OCI-LY1 (cell line): ENCODE results near the gene ZNF878.

Experiments
- H2AFZ ChIP-seq: fragments of 200-600 bp; sonication (generic), shearing (Covaris generic); 2 replicates; pipeline ENCODE4 v1.6.0; 2014; ENCODE audit warnings: antibody characterized with exemption, mild to moderate bottlenecking, low read length
- H3F3A ChIP-seq: fragments of 200-600 bp; sonication (generic), shearing (Covaris generic); 2 replicates; pipeline ENCODE4 v1.6.0; 2014; ENCODE audit warnings: mild to moderate bottlenecking, antibody characterized with exemption, low read length, moderate library complexity; ENCODE audit not compliant: insufficient read depth
- H3K27ac ChIP-seq: fragments of 200-600 bp; sonication (generic); 2 replicates; pipeline ENCODE4 v1.5.1; 2014; ENCODE audit warnings: low read length, mixed run types, mild to moderate bottlenecking, low read depth; ENCODE audit not compliant: poor library complexity, severe bottlenecking
- H3K27me3 ChIP-seq: fragments of 200-600 bp; sonication (generic); 2 replicates; pipeline ENCODE4 v1.6.0; 2014; ENCODE audit warnings: antibody characterized with exemption, mild to moderate bottlenecking, low read length, moderate library complexity; ENCODE audit not compliant: insufficient read depth
- H3K36me3 ChIP-seq: fragments of 200-600 bp; sonication (generic); 2 replicates; pipeline ENCODE4 v1.6.1; 2014; ENCODE audit warnings: mild to moderate bottlenecking, antibody characterized with exemption, low read length, moderate library complexity, mixed read lengths; ENCODE audit not compliant: insufficient read depth
- H3K4me1 ChIP-seq: fragments of 200-600 bp; sonication (generic); 2 replicates; pipeline ENCODE4 v1.5.1; 2014; ENCODE audit warnings: mild to moderate bottlenecking, low read length, moderate library complexity; ENCODE audit not compliant: insufficient read depth, severe bottlenecking
- H3K4me2 ChIP-seq: fragments of 200-600 bp; sonication (generic), shearing (Covaris generic); 2 replicates; pipeline ENCODE4 v1.6.1; 2014; ENCODE audit warnings: low read length
- H3K4me3 ChIP-seq: fragments of 200-600 bp; sonication (generic); 2 replicates; pipeline ENCODE4 v1.5.1; 2014; ENCODE audit warnings: low read length, low read depth, mild to moderate bottlenecking, mixed read lengths; ENCODE audit not compliant: poor library complexity, severe bottlenecking
- H3K79me2 ChIP-seq: fragments of 200-600 bp; shearing (Covaris generic); 2 replicates; pipeline ENCODE4 v1.6.1; 2016; ENCODE audit warnings: mixed run types, low read length, mixed read lengths; ENCODE audit not compliant: insufficient read depth
- H3K9ac ChIP-seq: fragments of 200-600 bp; sonication (generic), shearing (Covaris generic); 2 replicates; pipeline ENCODE4 v1.6.1; 2014; ENCODE audit warnings: mild to moderate bottlenecking, low read length, mixed read lengths
- H3K9me2 ChIP-seq: fragments of 200-600 bp; sonication (generic), shearing (Covaris generic); 2 replicates; pipeline ENCODE4 v1.6.1; 2014; ENCODE audit warnings: low read depth, mild to moderate bottlenecking, low read length, mixed read lengths
- H3K9me3 ChIP-seq: fragments of 200-600 bp; shearing (Covaris generic); 2 replicates; pipeline ENCODE4 v1.6.1; 2014; ENCODE audit warnings: low read length, mixed read lengths
- H4K20me1 ChIP-seq: fragments of 200-600 bp; sonication (generic), shearing (Covaris generic); 2 replicates; pipeline ENCODE4 v1.6.0; 2016; ENCODE audit warnings: mild to moderate bottlenecking, low read length; ENCODE audit not compliant: insufficient read depth
- EZH2 ChIP-seq: fragments of 200-600 bp; sonication (generic), shearing (Covaris generic); IDR thresholded peaks from 2 replicates; pipeline ENCODE4 v1.8.0; 2017; ENCODE audit warnings: borderline replicate concordance, mixed run types, mild to moderate bottlenecking, antibody characterized with exemption, low read length, moderate library complexity, mixed read lengths
- TF ChIP-seq, protein P1 (sequence below): fragments of 200-600 bp; sonication (generic), shearing (Covaris generic); IDR thresholded peaks from 2 replicates; pipeline ENCODE4 v1.5.1; 2017; ENCODE audit warnings: mild to moderate bottlenecking, antibody characterized with exemption, low read length, moderate library complexity, mixed read lengths

The ZNF878 gene

DNA sequence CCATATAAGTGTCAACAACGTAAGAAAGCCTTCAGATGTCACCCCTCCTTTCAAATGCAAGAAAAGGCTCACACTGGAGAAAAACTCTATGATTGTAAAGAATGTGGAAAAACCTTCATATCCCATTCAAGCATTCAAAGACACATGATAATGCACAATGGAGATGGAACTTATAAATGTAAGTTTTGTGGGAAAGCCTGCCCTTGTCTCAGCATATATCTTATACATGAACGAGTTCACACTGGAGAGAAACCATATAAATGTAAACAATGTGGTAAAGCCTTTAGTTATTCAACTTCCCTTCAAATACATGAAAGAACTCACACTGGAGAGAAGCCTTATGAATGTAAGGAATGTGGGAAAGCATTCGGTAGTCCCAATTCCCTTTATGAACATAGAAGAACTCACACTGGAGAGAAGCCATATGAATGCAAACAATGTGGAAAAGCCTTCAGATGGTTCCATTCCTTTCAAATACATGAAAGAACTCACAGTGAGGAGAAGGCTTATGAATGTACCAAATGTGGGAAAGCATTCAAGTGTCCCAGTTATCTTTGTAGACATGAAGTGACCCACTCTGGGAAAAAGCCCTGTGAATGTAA, 22.9 kb upstream of the ZNF878 start:
- H3K36me3 ChIP-seq: peaks cover 71% of the 10 kb centered on the region

DNA sequence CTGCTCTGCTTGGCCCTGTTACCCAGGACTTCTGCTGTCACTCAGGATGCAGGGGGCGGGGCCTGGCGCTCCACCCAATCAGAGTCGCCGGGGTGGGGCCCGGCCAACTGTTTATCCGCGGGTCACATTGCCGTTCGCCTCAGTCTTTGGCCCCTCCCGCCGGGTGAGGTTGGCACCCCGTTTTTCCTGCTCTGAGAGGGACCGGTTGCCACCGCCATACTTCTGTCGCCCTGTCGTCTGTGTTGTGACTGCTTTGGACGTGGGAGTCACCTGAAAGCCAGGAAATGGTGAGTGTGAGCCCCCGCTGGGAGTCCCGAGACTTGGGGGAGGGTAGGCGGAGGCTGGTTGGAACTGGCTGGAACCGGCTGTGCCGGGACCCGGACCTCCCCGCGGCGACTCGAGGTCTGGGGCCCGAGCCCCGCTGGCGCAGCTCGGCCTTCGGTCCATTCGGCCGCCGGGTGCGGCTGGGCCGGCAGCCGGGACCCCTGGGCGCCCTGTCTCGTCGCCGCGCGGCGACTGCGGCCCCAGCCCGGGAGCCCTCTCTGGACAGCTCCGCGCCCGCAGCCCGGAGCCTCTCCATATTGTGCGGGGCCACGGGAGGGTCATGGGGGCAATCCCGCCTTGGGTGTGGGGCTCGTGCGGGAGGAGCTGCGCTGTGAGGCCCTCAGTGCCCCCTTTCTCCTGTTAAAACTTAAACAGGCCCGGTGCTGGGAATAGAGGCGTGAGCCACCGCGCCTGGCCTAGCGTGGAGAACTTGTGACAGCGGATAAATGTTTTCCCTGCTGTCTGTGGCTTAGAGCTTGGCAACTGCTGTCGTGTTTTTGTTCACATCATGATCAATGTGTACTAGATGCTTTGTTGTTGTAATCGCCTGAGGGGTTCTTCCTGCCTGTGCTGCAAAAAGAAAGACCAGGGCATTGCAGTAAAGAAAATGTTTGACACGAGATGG, 12.1 kb upstream of the ZNF878 start, which contains the start of gene ZNF844:
Gene ZNF844 (plus strand): TSS at position 142 of the 949 bp plus-strand sequence. CDS start 143 bp downstream, at position 285.
- TF ChIP-seq EZH2: no peak
- TF ChIP-seq, protein P1, sequence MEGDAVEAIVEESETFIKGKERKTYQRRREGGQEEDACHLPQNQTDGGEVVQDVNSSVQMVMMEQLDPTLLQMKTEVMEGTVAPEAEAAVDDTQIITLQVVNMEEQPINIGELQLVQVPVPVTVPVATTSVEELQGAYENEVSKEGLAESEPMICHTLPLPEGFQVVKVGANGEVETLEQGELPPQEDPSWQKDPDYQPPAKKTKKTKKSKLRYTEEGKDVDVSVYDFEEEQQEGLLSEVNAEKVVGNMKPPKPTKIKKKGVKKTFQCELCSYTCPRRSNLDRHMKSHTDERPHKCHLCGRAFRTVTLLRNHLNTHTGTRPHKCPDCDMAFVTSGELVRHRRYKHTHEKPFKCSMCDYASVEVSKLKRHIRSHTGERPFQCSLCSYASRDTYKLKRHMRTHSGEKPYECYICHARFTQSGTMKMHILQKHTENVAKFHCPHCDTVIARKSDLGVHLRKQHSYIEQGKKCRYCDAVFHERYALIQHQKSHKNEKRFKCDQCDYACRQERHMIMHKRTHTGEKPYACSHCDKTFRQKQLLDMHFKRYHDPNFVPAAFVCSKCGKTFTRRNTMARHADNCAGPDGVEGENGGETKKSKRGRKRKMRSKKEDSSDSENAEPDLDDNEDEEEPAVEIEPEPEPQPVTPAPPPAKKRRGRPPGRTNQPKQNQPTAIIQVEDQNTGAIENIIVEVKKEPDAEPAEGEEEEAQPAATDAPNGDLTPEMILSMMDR: no peak
- H3K36me3 ChIP-seq: peaks cover 24% of the 10 kb centered on the region
- peak within 1 kb of the TSS; percentile 62 for H3K27ac ChIP-seq
- peak within 1 kb of the TSS; percentile 72 for H3K4me2 ChIP-seq
- H3K27me3 ChIP-seq: no peaks in the 10 kb centered on the region
- peaks cover 12% of the 10 kb centered on the region; the same call in 1 of the 2 replicates for H3K9me3 ChIP-seq
- peak within 1 kb of the TSS; percentile 85 for H3K4me3 ChIP-seq
- H4K20me1 ChIP-seq: no peaks in the 10 kb centered on the region
- H3F3A ChIP-seq: no peaks in the 10 kb centered on the region
- H3K79me2 ChIP-seq: peaks cover 12% of the 10 kb centered on the region
- H2AFZ ChIP-seq: no peak within 1 kb of the TSS
- peaks cover 6% of the 10 kb centered on the region for H3K4me1 ChIP-seq
- H3K9me2 ChIP-seq: no peaks in the 10 kb centered on the region
- H3K9ac ChIP-seq: peak within 1 kb of the TSS; percentile 82

More for the DNA sequence above, 22.9 kb upstream of the ZNF878 start:
- peaks cover 58% of the 10 kb centered on the region for H3K9me3 ChIP-seq
- H3K27me3 ChIP-seq: no peaks in the 10 kb centered on the region
- TF ChIP-seq EZH2: no peak
- TF ChIP-seq, protein P1: no peak
- no peak overlapping the region for H3K9ac ChIP-seq
- no peak overlapping the region for H2AFZ ChIP-seq
- peaks cover 11% of the 10 kb centered on the region; the same call in 1 of the 2 replicates for H3F3A ChIP-seq
- H3K4me2 ChIP-seq: no peak overlapping the region
- H4K20me1 ChIP-seq: no peaks in the 10 kb centered on the region
- no peak overlapping the region for H3K4me3 ChIP-seq
- no peaks in the 10 kb centered on the region for H3K4me1 ChIP-seq
- H3K9me2 ChIP-seq: no peaks in the 10 kb centered on the region
- no peak overlapping the region for H3K27ac ChIP-seq
- no peaks in the 10 kb centered on the region for H3K79me2 ChIP-seq

DNA sequence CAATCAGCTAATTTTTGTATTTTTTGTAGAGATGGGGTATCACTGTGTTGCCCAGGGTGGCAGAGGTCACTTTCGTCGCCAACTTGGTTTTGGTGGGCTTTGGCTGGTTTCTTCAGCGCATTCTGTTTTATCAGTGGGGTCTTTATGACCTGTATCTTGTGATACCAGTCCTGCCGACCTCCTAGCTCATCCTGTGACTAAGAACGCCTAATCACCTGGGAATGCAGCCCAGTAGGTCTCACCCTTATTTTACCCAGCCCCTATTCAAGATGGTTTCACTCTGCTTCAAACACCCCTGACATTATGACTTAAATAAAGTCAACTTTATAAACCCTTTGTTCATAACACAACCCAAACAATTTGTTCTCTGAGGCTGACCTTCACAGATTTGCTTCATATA, 3.0 kb upstream of the ZNF878 start:
- Histone ChIP-seq H3K79me2 (no peaks in the 10 kb centered on the region), H3K9me3 (no peaks in the 10 kb centered on the region), H3K4me2 (no peak overlapping the region), H3F3A (no peaks in the 10 kb centered on the region), H4K20me1 (no peaks in the 10 kb centered on the region), H3K4me1 (peaks cover 12% of the 10 kb centered on the region), H3K9ac (no peak overlapping the region), H3K27me3 (no peaks in the 10 kb centered on the region), H3K36me3 (no peaks in the 10 kb centered on the region), H3K4me3 (no peak overlapping the region), H3K27ac (no peak overlapping the region), H3K9me2 (no peaks in the 10 kb centered on the region), H2AFZ (no peak overlapping the region)
- TF ChIP-seq, protein P1: no peak
- TF ChIP-seq EZH2: no peak
